ENCODE data around the gene PLEKHG2. TPM values are rescaled to one million over a fixed set of nuclear protein-coding genes. Genes with fewer than 3 reads are reported as not detected.

The PLEKHG2 gene
- total RNA-seq, 2 donors from 2014 or later, result 76.0 to 112 TPM

DNA sequence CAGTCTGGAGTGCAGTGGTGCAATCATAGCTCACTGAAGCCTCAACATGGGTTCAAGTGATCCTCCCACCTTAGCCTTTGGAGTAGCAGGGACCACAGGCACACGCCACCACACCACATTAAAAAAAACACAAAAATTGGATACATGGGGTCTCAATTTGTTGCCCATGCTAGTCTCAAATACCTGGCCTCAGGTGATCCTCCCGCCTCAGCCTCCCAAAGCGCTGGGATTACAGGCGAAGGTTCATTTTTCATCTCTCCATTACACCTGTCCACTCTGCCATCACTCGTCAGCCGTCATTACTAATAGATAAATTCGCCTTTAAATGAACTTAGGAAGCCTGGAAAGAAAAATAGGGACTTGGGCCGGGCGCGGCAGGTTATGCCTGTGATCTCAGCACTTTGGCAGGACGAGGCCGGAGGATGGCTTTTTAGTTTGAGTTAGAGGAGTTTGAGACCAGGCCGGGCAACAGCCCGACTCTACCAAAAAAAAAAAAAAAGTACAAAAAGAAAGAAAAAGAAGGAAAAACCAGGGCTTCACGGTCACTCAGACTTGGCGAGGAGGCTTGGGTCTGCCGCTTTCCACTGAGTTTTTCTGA lies 32.2 kb downstream of the PLEKHG2 start:
- no peak for ATAC-seq (ENCODE audit: insufficient number of reproducible peaks, low FRiP score, low read depth)
- Histone ChIP-seq H3K36me3 (peaks cover 4% of the 10 kb centered on the region), H3K27ac (peak overlapping the region; percentile 75 to 97), H3K4me1 (ENCODE audit: control insufficient read depth in 1 of 2, low read depth in 2 of 2) (peaks cover 23 to 45% of the 10 kb centered on the region in 2 donors), H3K27me3 (replicated peaks; ENCODE audit: insufficient read depth) (no peaks in the 10 kb centered on the region), H3K4me3 (peak overlapping the region; percentile 71), H3K9me3 (no peaks in the 10 kb centered on the region)
- TF ChIP-seq, protein P1, sequence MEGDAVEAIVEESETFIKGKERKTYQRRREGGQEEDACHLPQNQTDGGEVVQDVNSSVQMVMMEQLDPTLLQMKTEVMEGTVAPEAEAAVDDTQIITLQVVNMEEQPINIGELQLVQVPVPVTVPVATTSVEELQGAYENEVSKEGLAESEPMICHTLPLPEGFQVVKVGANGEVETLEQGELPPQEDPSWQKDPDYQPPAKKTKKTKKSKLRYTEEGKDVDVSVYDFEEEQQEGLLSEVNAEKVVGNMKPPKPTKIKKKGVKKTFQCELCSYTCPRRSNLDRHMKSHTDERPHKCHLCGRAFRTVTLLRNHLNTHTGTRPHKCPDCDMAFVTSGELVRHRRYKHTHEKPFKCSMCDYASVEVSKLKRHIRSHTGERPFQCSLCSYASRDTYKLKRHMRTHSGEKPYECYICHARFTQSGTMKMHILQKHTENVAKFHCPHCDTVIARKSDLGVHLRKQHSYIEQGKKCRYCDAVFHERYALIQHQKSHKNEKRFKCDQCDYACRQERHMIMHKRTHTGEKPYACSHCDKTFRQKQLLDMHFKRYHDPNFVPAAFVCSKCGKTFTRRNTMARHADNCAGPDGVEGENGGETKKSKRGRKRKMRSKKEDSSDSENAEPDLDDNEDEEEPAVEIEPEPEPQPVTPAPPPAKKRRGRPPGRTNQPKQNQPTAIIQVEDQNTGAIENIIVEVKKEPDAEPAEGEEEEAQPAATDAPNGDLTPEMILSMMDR (IDR thresholded peaks at IDR 0.05), result no peak
- DNase-seq (ENCODE audit: low spot score), result no peak

DNA sequence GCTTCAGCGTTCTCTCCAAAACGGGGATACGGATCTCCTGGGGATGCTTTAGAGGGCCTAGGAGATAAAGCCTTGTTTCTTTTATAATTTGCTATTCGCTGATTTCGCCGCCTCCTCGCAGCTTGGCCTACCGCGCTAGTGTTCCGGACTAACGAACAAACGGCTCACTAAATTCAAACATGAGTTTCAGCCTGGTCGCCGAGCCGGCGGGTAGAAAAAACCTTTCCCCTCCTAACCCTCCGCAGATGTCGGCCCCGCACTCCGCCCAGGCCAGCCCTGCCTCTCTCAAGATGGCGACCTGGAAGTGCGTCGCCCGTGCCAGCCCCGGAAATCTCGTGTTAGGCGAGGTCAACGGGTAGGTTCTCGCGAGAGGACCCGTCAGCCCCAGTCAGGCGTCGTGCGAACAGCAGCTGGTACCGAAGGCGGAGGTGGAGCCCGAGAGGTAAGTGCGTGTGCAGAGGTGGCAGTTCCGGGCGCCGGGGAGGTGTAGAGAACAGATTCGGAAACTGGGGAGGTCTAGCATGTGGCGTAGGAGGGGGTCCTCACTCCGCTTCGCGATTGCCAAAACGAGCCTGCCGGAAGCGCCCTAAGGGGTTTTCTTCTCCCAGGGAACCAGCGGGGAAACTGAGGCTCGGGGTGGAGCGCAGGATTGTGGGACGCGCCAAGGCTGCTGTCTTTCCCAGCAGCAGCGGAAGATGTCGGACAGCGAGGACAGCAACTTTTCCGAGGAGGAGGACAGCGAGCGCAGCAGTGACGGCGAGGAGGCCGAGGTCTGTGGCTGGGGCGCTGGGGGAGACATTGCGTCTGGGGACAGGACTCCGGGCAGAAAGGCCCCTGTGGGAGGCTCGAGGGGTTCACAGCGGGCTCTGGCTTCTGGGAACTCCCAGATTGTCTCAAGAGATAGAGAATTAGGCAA lies 33.0 kb downstream of the PLEKHG2 start, which contains the start of gene SUPT5H:
TSS of gene SUPT5H (plus strand) at position 387 of the 916 bp plus-strand sequence. CDS start at position 696, 309 bp downstream.
- no peaks in the 10 kb centered on the region for H3K27me3 ChIP-seq (replicated peaks; ENCODE audit: insufficient read depth)
- H3K9me3 ChIP-seq, result no peaks in the 10 kb centered on the region
- peak; percentile 95 for ATAC-seq (ENCODE audit: insufficient number of reproducible peaks, low FRiP score, low read depth)
- H3K27ac ChIP-seq, result peak within 1 kb of the TSS; percentile 75 to 97
- peaks cover 23 to 50% of the 10 kb centered on the region in 2 donors for H3K4me1 ChIP-seq (ENCODE audit: control insufficient read depth in 1 of 2, low read depth in 2 of 2)
- peak; percentile 79 for DNase-seq (ENCODE audit: low spot score)
- TF ChIP-seq, protein P1 (IDR thresholded peaks at IDR 0.05), result no peak
- peaks cover 4% of the 10 kb centered on the region for H3K36me3 ChIP-seq
- H3K4me3 ChIP-seq, result peak within 1 kb of the TSS; percentile 71

DNA sequence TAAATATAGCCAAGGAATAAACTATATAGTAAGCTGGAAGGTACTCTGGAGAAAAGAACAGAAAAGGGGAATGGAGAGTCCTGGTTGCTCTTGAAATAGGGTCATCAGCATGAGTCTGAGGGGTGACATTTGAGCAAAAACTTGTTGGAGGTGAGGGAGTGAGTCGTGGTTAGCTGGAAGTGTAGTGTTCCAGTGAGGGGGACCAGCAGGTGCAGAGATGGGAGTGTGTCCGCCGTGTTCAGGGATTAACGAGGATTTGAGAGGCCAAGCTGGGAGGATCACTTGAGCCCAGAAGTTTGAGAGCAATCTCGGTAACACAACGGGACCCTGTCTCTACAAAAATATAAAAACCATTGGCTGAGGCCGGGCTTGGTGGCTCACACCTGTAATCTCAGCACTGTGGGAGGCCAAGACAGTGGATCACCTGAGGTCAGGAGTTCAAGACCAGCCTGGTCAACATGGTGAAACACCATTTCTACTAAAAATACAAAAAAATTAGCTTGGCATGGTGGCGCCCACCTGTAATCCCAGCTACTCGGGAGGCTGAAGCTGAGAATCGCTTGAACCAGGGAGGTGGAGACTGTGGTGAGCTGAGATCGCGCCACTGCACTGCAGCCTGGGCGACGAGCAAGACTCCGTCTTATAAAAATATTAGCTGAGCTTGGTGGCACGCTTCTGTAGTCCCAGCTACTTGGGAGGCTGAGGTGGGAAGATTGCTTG lies 34.1 kb downstream of the PLEKHG2 start:
- peak overlapping the region; percentile 71 for H3K4me3 ChIP-seq
- DNase-seq (ENCODE audit: low spot score) (no peak), ATAC-seq (ENCODE audit: insufficient number of reproducible peaks, low FRiP score, low read depth) (no peak)
- H3K9me3 ChIP-seq, result no peaks in the 10 kb centered on the region
- no peaks in the 10 kb centered on the region for H3K27me3 ChIP-seq (replicated peaks; ENCODE audit: insufficient read depth)
- H3K4me1 ChIP-seq (ENCODE audit: control insufficient read depth in 1 of 2, low read depth in 2 of 2), result peaks cover 26 to 44% of the 10 kb centered on the region in 2 donors
- TF ChIP-seq, protein P1 (IDR thresholded peaks at IDR 0.05), result no peak
- H3K36me3 ChIP-seq, result peaks cover 4% of the 10 kb centered on the region
- H3K27ac ChIP-seq, result peak overlapping the region; percentile 75 to 97

DNA sequence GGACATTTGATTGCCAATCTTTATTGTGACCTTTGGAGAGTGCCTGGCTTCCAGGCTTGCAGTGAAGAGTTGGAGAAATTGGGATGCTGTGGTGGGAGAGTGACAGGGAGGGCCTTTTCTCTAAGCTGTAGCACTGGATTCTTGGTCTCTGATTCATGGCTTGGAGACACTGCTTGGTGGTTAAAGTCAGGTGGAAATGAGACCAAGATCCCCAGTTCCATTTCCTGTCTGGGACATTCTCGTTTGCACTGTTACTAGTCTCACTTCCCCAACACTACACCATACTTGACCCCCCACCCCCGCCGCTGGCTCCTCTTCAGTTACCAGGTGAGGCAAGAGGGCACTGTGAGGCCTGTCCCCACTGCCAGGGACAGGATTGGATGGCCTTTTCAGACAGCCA lies 35.8 kb downstream of the PLEKHG2 start:
- ATAC-seq (ENCODE audit: insufficient number of reproducible peaks, low FRiP score, low read depth) (no peak), DNase-seq (ENCODE audit: low spot score) (no peak)
- Histone ChIP-seq H3K9me3 (no peaks in the 10 kb centered on the region), H3K4me3 (no peak overlapping the region), H3K4me1 (ENCODE audit: control insufficient read depth in 1 of 2, low read depth in 2 of 2) (peaks cover 26 to 44% of the 10 kb centered on the region in 2 donors), H3K36me3 (peaks cover 11% of the 10 kb centered on the region), H3K27me3 (replicated peaks; ENCODE audit: insufficient read depth) (no peaks in the 10 kb centered on the region), H3K27ac (no peak overlapping the region)
- TF ChIP-seq, protein P1 (IDR thresholded peaks at IDR 0.05), result no peak

Measured in thoracic aorta (tissue), 2 donors.